ENCODE results near the gene SMIM29. TPM values are rescaled to one million over a fixed set of nuclear protein-coding genes. Genes with fewer than 3 reads are reported as not detected.

The SMIM29 gene
- total RNA-seq, 1 experiment from 2014 or later = 24.0 TPM

- POLR2A ChIA-PET (ENCODE audit: low non-redundant PET) = no interaction called here
- Histone ChIP-seq H3K4me1 (ENCODE audit: insufficient read depth, low read length, poor library complexity, severe bottlenecking) (peaks cover 14% of the 10 kb centered on the region), H3K9me3 (ENCODE audit: low read depth, low read length, poor library complexity, severe bottlenecking) (no peaks in the 10 kb centered on the region), H3K36me3 (ENCODE audit: insufficient read depth, low read length, poor library complexity, severe bottlenecking) (no peaks in the 10 kb centered on the region), H3K27me3 (replicated peaks; ENCODE audit: insufficient read depth, low read depth, low read length, poor library complexity) (no peaks in the 10 kb centered on the region), H3K27ac (ENCODE audit: low read depth, low read length, poor library complexity, severe bottlenecking) (no peak overlapping the region), H3K4me3 (ENCODE audit: low read depth, low read length, poor library complexity, severe bottlenecking) (no peak overlapping the region)
- CTCF ChIA-PET = no interaction called here
- no peak for DNase-seq (ENCODE audit: low spot score)
- TF ChIP-seq CTCF (conservative IDR thresholded peaks at IDR 0.05; ENCODE audit: low read depth, low read length) (no peak), EZH2 (IDR thresholded peaks at IDR 0.05; ENCODE audit: borderline replicate concordance, low read depth, low read length, poor library complexity, severe bottlenecking) (no peak)
- no TSS peak for BruUV-seq (replicated peaks)
- intact Hi-C loops (cut with micrococcal nuclease; ENCODE audit: unreplicated experiment) = no loop called here
Measured at GRCh38 chr6:34226066-34226465, 22.7 kb downstream of the SMIM29 start.

- H3K27me3 ChIP-seq (replicated peaks; ENCODE audit: insufficient read depth, low read depth, low read length, poor library complexity) = no peaks in the 10 kb centered on the region
- H3K4me1 ChIP-seq (ENCODE audit: insufficient read depth, low read length, poor library complexity, severe bottlenecking) = peaks cover 14% of the 10 kb centered on the region
- DNase-seq (ENCODE audit: low spot score) = no peak
- ChIA-PET POLR2A (ENCODE audit: low non-redundant PET) (no interaction called here), CTCF (no interaction called here)
- no TSS peak for BruUV-seq (replicated peaks)
- TF ChIP-seq EZH2 (IDR thresholded peaks at IDR 0.05; ENCODE audit: borderline replicate concordance, low read depth, low read length, poor library complexity, severe bottlenecking) = no peak
- TF ChIP-seq CTCF (conservative IDR thresholded peaks at IDR 0.05; ENCODE audit: low read depth, low read length) = no peak
- no peak overlapping the region for H3K4me3 ChIP-seq (ENCODE audit: low read depth, low read length, poor library complexity, severe bottlenecking)
- no peak overlapping the region for H3K27ac ChIP-seq (ENCODE audit: low read depth, low read length, poor library complexity, severe bottlenecking)
- intact Hi-C loops (cut with micrococcal nuclease; ENCODE audit: unreplicated experiment) = no loop called here
- H3K36me3 ChIP-seq (ENCODE audit: insufficient read depth, low read length, poor library complexity, severe bottlenecking) = no peaks in the 10 kb centered on the region
- no peaks in the 10 kb centered on the region for H3K9me3 ChIP-seq (ENCODE audit: low read depth, low read length, poor library complexity, severe bottlenecking)
Measured at GRCh38 chr6:34225551-34225950, 23.3 kb downstream of the SMIM29 start.

GRCh38 chr6:34223956-34224940 is 24.6 kb downstream of the SMIM29 start:
- DNase-seq (ENCODE audit: low spot score) = peak; percentile 95
- intact Hi-C loops (cut with micrococcal nuclease; ENCODE audit: unreplicated experiment) = no loop called here
- TSS peak; percentile 81 for BruUV-seq (replicated peaks)
- ChIA-PET POLR2A (ENCODE audit: low non-redundant PET) (interaction anchor here (0.7 kb wide), 1 partner anchor 97 kb away, joined by 3 read pairs; no protein-coding TSS in a partner anchor), CTCF (interaction anchor here (0.6 to 1.5 kb wide), 2 partner anchors 28 to 191 kb away, joined by 3 to 6 read pairs; no protein-coding TSS in a partner anchor)
- TF ChIP-seq EZH2 (IDR thresholded peaks at IDR 0.05; ENCODE audit: borderline replicate concordance, low read depth, low read length, poor library complexity, severe bottlenecking) = no peak
- no peak for TF ChIP-seq CTCF (conservative IDR thresholded peaks at IDR 0.05; ENCODE audit: low read depth, low read length)
- Histone ChIP-seq H3K27ac (ENCODE audit: low read depth, low read length, poor library complexity, severe bottlenecking) (peak overlapping the region; percentile 86), H3K9me3 (ENCODE audit: low read depth, low read length, poor library complexity, severe bottlenecking) (no peaks in the 10 kb centered on the region), H3K36me3 (ENCODE audit: insufficient read depth, low read length, poor library complexity, severe bottlenecking) (no peaks in the 10 kb centered on the region), H3K4me3 (ENCODE audit: low read depth, low read length, poor library complexity, severe bottlenecking) (peak overlapping the region; percentile 47), H3K27me3 (replicated peaks; ENCODE audit: insufficient read depth, low read depth, low read length, poor library complexity) (no peaks in the 10 kb centered on the region), H3K4me1 (ENCODE audit: insufficient read depth, low read length, poor library complexity, severe bottlenecking) (peaks cover 14% of the 10 kb centered on the region)
